ES-I3 (cell line): ENCODE data around the gene TMEM44.

Experiments
- H3K36me3 ChIP-seq: 2 replicates; pipeline ENCODE4 v1.6.1; 2013; ENCODE audit warnings: mild to moderate bottlenecking, low read length, control low read depth, moderate library complexity; ENCODE audit not compliant: insufficient read depth
- H3K4me1 ChIP-seq: 2 replicates; pipeline ENCODE4 v1.6.1; 2013; ENCODE audit warnings: mild to moderate bottlenecking, control low read depth, low read length; ENCODE audit not compliant: insufficient read depth
- H3K9ac ChIP-seq: 2 replicates; pipeline ENCODE4 v1.6.1; 2013; ENCODE audit warnings: low read depth, mild to moderate bottlenecking, low read length, moderate library complexity
- H3K9me3 ChIP-seq: 2 replicates; pipeline ENCODE4 v1.6.1; 2013; ENCODE audit warnings: mild to moderate bottlenecking, low read length, moderate library complexity; ENCODE audit not compliant: control insufficient read depth, insufficient read depth

The TMEM44 gene

DNA sequence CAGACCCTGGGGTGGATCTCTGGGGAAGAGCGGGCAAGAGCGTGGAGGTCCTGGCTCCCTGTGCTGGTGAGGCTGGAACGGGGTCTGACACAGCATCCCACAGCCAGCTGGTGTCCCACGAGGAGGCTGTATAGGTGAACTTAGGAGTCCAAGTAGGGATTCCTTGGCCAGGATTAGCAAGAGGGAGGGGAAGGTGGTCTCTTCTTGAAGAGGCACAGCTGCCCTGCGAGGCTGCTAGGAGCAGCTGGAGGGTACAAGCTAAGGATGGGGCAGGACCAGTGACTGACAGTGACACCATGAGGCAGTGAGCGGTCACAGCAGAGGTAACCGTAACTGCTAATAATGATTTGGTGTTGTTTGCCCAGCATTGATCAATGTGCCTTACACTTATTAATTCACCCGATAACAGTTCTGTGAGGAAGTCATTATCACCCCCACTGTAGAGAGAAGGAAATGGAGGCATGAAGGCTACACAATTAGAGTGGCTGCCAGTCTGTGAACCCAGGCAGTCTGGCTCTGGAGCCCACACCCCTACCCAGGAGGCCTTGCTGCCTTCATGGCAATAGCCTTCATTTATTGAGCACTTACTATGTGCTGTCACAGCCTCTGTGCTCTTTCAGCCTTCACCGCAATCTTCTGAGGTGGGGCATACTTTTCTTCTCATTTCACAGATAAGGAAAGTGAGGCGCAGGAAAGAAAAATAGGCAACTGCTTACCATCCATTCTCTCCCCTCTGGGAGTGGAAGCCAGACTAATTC is 59.4 kb downstream of the TMEM44 start:
- Histone ChIP-seq H3K36me3 (no peaks in the 10 kb centered on the region), H3K9ac (no peak overlapping the region), H3K9me3 (no peaks in the 10 kb centered on the region), H3K4me1 (peaks cover 5% of the 10 kb centered on the region; the same call in 1 of the 2 replicates)

DNA sequence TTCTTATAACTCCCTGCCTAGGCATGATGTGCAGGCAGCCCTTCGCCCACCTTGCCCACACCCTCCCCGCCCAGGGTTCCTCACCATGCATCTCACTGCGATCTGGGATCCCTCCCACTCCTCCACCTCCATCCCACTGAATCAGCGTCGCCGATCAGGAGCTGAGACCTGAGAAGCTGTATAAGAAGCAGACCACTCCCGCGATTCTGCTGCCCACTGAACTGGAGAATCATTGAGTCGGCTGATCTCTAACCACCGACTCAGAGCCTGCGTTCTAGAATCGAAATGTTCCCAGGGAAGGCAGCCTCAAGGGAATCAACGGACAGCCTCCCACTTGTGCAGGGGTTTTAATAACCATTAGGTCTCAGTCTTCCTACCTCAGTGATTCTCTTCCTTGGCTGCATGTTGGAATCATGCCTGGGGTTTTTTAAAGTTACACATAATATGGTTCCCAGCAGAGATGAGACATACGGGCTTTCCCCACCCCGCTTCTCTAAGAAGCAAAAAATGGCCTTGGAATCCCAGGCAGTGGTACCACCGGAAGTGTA is 60.2 kb downstream of the TMEM44 start:
- Histone ChIP-seq H3K9ac (no peak overlapping the region), H3K4me1 (peaks cover 5% of the 10 kb centered on the region; the same call in 1 of the 2 replicates), H3K9me3 (no peaks in the 10 kb centered on the region), H3K36me3 (no peaks in the 10 kb centered on the region)

DNA sequence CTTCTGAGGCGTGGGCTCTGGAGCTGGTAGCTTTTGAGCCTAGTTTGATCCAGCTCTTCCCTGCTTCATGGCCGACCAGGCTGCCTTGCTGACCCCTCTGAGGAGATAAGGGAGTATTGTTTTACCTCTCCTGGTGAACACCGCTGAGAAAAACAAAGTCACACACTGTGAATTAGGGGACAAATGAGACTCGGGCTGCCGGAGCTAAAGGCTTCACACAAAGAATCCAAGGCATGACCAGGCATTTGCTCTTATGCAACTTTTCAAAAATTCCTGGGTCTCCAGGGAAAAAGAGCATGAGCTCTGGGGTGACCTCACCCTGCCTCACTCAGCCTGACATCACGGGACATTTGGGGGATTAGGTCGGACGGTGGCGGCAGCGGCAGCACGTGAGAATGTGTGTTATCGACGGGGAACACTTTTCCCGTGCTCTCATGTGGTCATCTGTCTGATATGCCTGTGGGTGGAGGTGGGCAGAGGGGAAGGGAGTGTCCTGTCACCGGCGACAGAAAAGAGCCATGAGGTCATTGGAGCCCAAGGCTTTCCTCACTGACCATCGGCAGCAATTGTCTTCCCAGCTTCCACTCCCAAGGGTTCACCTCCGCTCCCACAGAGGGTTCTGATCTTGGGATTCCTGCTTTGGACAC is 61.0 kb downstream of the TMEM44 start:
- Histone ChIP-seq H3K9me3 (no peaks in the 10 kb centered on the region), H3K9ac (no peak overlapping the region), H3K36me3 (no peaks in the 10 kb centered on the region), H3K4me1 (peaks cover 5% of the 10 kb centered on the region; the same call in 1 of the 2 replicates)

DNA sequence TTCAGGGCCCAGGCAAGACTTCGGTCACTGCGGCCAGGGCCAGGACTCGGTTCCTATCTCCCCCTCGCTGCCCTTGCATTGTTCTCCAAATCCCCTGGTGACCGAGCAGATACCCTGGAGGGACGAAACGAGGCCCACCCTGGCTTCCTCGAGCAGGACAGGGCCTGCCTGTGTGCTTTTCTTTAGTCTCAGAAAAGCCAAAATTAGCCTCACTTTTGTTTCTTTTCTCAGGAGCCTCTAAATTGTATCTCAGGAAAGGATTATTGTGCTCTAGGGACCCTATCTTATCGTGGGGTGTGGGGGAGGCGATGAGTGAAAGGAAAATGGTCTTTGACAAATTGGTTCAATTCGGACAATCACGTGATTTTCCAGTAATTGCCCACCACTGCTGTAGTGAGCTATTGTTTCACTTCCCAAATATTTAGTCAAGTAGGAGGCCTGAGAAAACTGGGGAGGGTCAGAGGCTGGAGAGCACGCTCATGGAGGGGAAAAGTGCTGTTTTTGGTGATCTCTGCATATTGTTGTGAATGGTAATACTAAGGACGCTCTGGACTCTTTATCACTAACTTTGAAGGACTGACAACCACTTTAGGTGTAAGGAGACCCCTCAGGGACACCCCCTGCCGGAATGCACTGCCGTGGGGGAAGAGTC is 61.6 kb downstream of the TMEM44 start:
- no peaks in the 10 kb centered on the region for H3K36me3 ChIP-seq
- H3K9ac ChIP-seq = no peak overlapping the region
- peaks cover 5% of the 10 kb centered on the region; the same call in 1 of the 2 replicates for H3K4me1 ChIP-seq
- H3K9me3 ChIP-seq = no peaks in the 10 kb centered on the region

- H3K9ac ChIP-seq = no peak overlapping the region
- H3K9me3 ChIP-seq = no peaks in the 10 kb centered on the region
- peaks cover 6% of the 10 kb centered on the region; the same call in 1 of the 2 replicates for H3K4me1 ChIP-seq
Observed at GRCh38 chr3:194570898-194571297, 62.3 kb downstream of the TMEM44 start.

DNA sequence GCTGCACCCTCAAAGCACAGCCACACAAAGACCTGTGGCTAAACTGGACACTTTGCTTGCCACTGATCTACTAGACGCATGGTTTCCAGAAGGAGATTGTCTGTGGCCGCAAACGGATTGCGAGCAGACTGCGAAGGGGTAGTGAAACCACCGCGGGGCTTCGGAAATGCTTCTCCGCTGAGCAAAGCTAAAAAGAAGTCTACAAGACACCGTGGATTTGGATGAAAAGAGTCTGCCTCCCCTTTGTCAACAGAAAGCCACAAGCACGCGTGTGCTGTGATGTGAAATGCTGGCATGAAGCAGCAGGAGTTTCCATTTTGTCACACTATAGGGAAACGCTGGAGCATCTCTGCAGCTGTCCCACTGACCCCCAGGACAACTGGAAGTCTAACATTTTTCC is 63.0 kb downstream of the TMEM44 start:
- no peak overlapping the region for H3K9ac ChIP-seq
- H3K4me1 ChIP-seq = 0 out of 2 replicates have a peak, but pooled peaks cover 5% of the 10 kb centered on the region
- no peaks in the 10 kb centered on the region for H3K36me3 ChIP-seq

More at GRCh38 chr3:194570898-194571297, 62.3 kb downstream of the TMEM44 start:
- H3K36me3 ChIP-seq = no peaks in the 10 kb centered on the region

GRCh38 chr3:194569252-194569651 is 64.0 kb downstream of the TMEM44 start:
- Histone ChIP-seq H3K4me1 (peaks cover 9% of the 10 kb centered on the region; the same call in 1 of the 2 replicates), H3K9ac (no peak overlapping the region), H3K9me3 (no peaks in the 10 kb centered on the region), H3K36me3 (no peaks in the 10 kb centered on the region)

More for the DNA sequence above, 63.0 kb downstream of the TMEM44 start:
- H3K9me3 ChIP-seq = no peaks in the 10 kb centered on the region

DNA sequence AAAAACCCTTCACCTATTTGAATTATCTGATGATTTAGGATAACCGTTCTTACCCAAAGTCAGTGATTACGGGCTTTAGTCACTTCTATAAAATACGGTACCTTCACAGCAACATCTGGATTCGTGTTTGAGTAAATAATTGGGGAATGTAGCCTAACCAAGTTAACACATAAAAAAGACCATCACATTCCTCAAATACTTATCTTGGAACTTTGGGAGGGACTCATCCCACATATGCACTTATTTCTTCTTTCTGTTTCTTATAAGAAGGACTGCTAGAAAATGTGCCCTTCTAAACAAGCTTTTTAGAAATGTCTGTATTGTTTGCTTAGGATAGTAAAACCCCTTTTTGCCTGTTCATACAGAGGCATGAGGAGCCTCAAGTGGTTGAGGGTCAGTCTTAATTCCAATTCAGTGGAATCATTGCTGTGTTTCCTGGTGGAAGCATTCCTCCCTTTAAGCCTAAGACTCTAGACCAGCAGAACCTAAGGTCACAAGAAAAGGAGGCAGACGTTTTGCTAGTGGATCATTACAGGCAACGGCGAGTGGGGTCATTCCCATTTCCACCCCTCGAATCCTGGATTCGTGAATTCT is 67.5 kb downstream of the TMEM44 start:
- Histone ChIP-seq H3K4me1 (peaks cover 9% of the 10 kb centered on the region; the same call in 1 of the 2 replicates), H3K36me3 (no peaks in the 10 kb centered on the region), H3K9ac (no peak overlapping the region), H3K9me3 (no peaks in the 10 kb centered on the region)

- Histone ChIP-seq H3K9ac (no peak overlapping the region), H3K9me3 (no peaks in the 10 kb centered on the region), H3K4me1 (peaks cover 9% of the 10 kb centered on the region; the same call in 1 of the 2 replicates), H3K36me3 (no peaks in the 10 kb centered on the region)
Observed at GRCh38 chr3:194562986-194563385, 70.2 kb downstream of the TMEM44 start.

- Histone ChIP-seq H3K9me3 (no peaks in the 10 kb centered on the region), H3K36me3 (no peaks in the 10 kb centered on the region), H3K9ac (no peak overlapping the region), H3K4me1 (peaks cover 14% of the 10 kb centered on the region)
Observed at GRCh38 chr3:194561306-194561974, 71.8 kb downstream of the TMEM44 start.

GRCh38 chr3:194560047-194560446 is 73.2 kb downstream of the TMEM44 start:
- Histone ChIP-seq H3K9ac (no peak overlapping the region), H3K4me1 (peaks cover 13% of the 10 kb centered on the region)

GRCh38 chr3:194559530-194559929 is 73.7 kb downstream of the TMEM44 start:
- Histone ChIP-seq H3K9me3 (no peaks in the 10 kb centered on the region), H3K36me3 (no peaks in the 10 kb centered on the region), H3K9ac (no peak overlapping the region), H3K4me1 (peaks cover 10% of the 10 kb centered on the region)

More at GRCh38 chr3:194560047-194560446, 73.2 kb downstream of the TMEM44 start:
- Histone ChIP-seq H3K9me3 (no peaks in the 10 kb centered on the region), H3K36me3 (no peaks in the 10 kb centered on the region)

DNA sequence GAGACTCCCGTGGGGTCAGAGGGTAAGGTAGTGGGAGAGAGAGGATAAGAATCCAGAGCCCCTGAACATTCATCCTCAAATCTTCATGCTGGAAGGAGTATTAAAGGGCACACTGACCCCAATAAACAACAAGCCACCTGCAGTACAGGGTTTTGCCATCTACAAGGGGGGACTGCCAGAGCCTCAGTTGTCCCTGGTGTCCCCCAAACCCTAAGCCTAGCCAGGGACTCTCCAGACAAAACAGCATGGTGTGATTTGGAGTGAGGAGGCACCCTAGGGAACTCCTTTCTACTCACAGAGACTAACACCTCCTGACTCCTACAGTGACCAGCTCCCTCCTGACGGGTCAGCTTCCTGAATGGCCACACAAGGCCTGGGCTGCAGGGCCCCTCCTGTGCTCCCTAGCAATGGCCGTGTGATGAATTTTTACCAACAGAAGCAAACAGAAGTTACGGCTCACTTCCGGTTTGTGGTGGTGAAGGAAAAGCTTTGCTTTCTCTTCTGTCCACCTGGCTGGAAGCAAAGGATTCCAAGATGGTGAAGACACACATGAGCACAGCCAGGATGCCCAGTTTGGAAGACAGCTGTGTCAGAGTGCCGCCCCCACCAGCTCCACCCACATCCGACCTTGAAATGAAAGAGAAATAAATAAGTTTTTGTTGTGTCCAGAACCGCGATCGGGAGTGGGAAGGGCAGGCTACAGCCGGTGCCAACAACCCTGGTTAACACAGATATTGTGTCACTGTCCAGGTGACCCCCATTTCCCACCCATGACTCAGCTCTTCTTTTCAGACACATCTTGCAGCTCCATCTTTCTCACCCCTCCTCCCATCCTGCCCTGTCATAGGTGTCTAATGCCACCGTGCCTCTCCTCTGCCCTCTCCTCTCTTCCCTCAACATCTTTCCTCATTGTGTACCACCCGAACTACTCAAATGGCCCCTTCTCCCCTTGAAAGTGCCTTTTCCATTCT is 76.8 kb downstream of the TMEM44 start:
- Histone ChIP-seq H3K4me1 (peaks cover 9% of the 10 kb centered on the region; the same call in 1 of the 2 replicates), H3K36me3 (no peaks in the 10 kb centered on the region), H3K9me3 (no peaks in the 10 kb centered on the region), H3K9ac (no peak overlapping the region)
